Endodermal cell (in vitro differentiated cells): Measurements from ENCODE around the gene MAGIX. TPM values are rescaled to one million over a fixed set of nuclear protein-coding genes. Genes with fewer than 3 reads are reported as not detected.
"Not testable (repeated sequence)": the region's sequence is repeated elsewhere in the genome, so short reads cannot be mapped to it uniquely, and the experiment has no call there.

Experiments used
- DNase-seq: peaks from one replicate; pipeline ENCODE4 v3.0.0-alpha.2; 2017
- H3K27ac ChIP-seq: 2 replicates; pipeline ENCODE4 v1.5.1; 2013; ENCODE audit warnings: mild to moderate bottlenecking, low read depth, low read length, moderate library complexity
- H3K27me3 ChIP-seq: 2 replicates; pipeline ENCODE4 v1.6.1; 2013; ENCODE audit warnings: mild to moderate bottlenecking, low read length, moderate library complexity; ENCODE audit not compliant: insufficient read depth, control insufficient read depth, poor library complexity, severe bottlenecking
- H3K36me3 ChIP-seq: 2 replicates; pipeline ENCODE4 v1.7.0; 2013; ENCODE audit warnings: mild to moderate bottlenecking, low read length, moderate library complexity; ENCODE audit not compliant: control insufficient read depth, insufficient read depth
- H3K4me1 ChIP-seq: one replicate; pipeline ENCODE4 v1.7.0; 2013; ENCODE audit warnings: low read length; ENCODE audit not compliant: control insufficient read depth, insufficient read depth
- H3K4me3 ChIP-seq: 2 replicates; pipeline ENCODE4 v1.5.1; 2013; ENCODE audit warnings: mild to moderate bottlenecking, low read length, moderate library complexity
- H3K9ac ChIP-seq: 2 replicates; pipeline ENCODE4 v1.6.1; 2013; ENCODE audit warnings: mild to moderate bottlenecking, low read length, moderate library complexity; ENCODE audit not compliant: poor library complexity, severe bottlenecking; ENCODE audit errors: extremely low read depth
- H3K9me3 ChIP-seq: 2 replicates; pipeline ENCODE4 v1.6.1; 2013; ENCODE audit warnings: mild to moderate bottlenecking, low read length, moderate library complexity; ENCODE audit not compliant: control insufficient read depth
- H3K27ac Mint-ChIP-seq: 2 replicates; pipeline ENCODE4 v1.8.0; 2020; ENCODE audit warnings: mixed read lengths
- H3K27me3 Mint-ChIP-seq: 2 replicates; pipeline ENCODE4 v1.8.0; 2021; ENCODE audit warnings: mild to moderate bottlenecking, mixed read lengths; ENCODE audit not compliant: insufficient read depth
- H3K36me3 Mint-ChIP-seq: 2 replicates; pipeline ENCODE4 v1.8.0; 2020; ENCODE audit warnings: low read depth, mixed read lengths
- H3K4me1 Mint-ChIP-seq: 2 replicates; pipeline ENCODE4 v1.8.0; 2020; ENCODE audit warnings: mixed read lengths
- H3K4me3 Mint-ChIP-seq: 2 replicates; pipeline ENCODE4 v1.8.0; 2020; ENCODE audit warnings: mild to moderate bottlenecking, moderate library complexity, mixed read lengths
- H3K9me3 Mint-ChIP-seq: 2 replicates; pipeline ENCODE4 v1.8.0; 2020; ENCODE audit warnings: mild to moderate bottlenecking, mixed read lengths
- CTCF ChIP-seq: fragments of 200-600 bp; sonication (generic); conservative IDR thresholded peaks from 2 replicates; pipeline ENCODE4 v1.5.0; 2021; ENCODE audit warnings: antibody characterized with exemption, mild to moderate bottlenecking
- WGBS, 2 experiments: methylation state at CpG; one replicate each; pipeline versions ENCODE4 v1.1.5 to v1.1.7; 2013; ENCODE audit warnings: missing lambda C conversion rate in 2 of 2, mixed read lengths in 1 of 2; ENCODE audit not compliant: insufficient coverage in 1 of 2, insufficient read length in 1 of 2; 5-methylcytosine and 5-hydroxymethylcytosine counted together
- total RNA-seq, 2 donors: library from RNA; stranded (reverse); fragmentation: NEBNext Ultra II Directional in 1 of 2; extraction: Animal tissue kit (Norgen Biotek cat#: 25700) in 1 of 2; gene quantifications; 2 replicates in 1 of 2; 3 replicates in 1 of 2; pipeline ENCODE4 v1.2.1, GENCODE V29; 2021

The MAGIX gene
- total RNA-seq, 2 donors from 2014 or later, result 1.2 to 1.3 TPM

- Histone ChIP-seq H3K4me3 (no peak overlapping the region), H3K27me3 (no peaks in the 10 kb centered on the region), H3K27ac (no peak overlapping the region), H3K9ac (no peak overlapping the region), H3K36me3 (no peaks in the 10 kb centered on the region), H3K9me3 (peaks cover 18% of the 10 kb centered on the region), H3K4me1 (no peaks in the 10 kb centered on the region)
- H3K4me1 Mint-ChIP-seq, result no peaks in the 10 kb centered on the region
- 96% methylated on average over 2 of the region's 4 CpGs; no CpG with 5 or more reads in 1 of the 2 experiments for WGBS, 2 experiments
- no peak for TF ChIP-seq CTCF
- no peak for DNase-seq
- no peaks in the 10 kb centered on the region for H3K27me3 Mint-ChIP-seq
- H3K27ac Mint-ChIP-seq, result no peak overlapping the region
- peaks cover 6% of the 10 kb centered on the region for H3K36me3 Mint-ChIP-seq
- peaks cover 77% of the 10 kb centered on the region for H3K9me3 Mint-ChIP-seq
- no peak overlapping the region for H3K4me3 Mint-ChIP-seq
These were observed 22.8 kb upstream of the MAGIX start for GRCh38 chrX:49139713-49140112.

- H3K27ac Mint-ChIP-seq, H3K4me3 ChIP-seq, H3K9ac ChIP-seq, H3K4me3 Mint-ChIP-seq, DNase-seq, H3K27me3 Mint-ChIP-seq, H3K27me3 ChIP-seq, H3K4me1 ChIP-seq, H3K4me1 Mint-ChIP-seq, H3K27ac ChIP-seq, H3K36me3 Mint-ChIP-seq, H3K36me3 ChIP-seq: not testable (repeated sequence)
- H3K9me3 ChIP-seq, result peaks cover 18% of the 10 kb centered on the region
- WGBS, 2 experiments, result 49% methylated on average over 8 of the region's 9 CpGs; no CpG with 5 or more reads in 1 of the 2 experiments
- TF ChIP-seq CTCF, result peak; percentile 61
- H3K9me3 Mint-ChIP-seq, result peaks cover 69% of the 10 kb centered on the region
These were observed 20.3 kb upstream of the MAGIX start for GRCh38 chrX:49142264-49142663.

- H3K4me1 Mint-ChIP-seq, H3K27me3 ChIP-seq, DNase-seq, H3K36me3 ChIP-seq, H3K36me3 Mint-ChIP-seq, H3K9ac ChIP-seq, H3K27me3 Mint-ChIP-seq, H3K27ac Mint-ChIP-seq, H3K27ac ChIP-seq, H3K4me3 ChIP-seq, H3K4me3 Mint-ChIP-seq, H3K4me1 ChIP-seq: not testable (repeated sequence)
- peaks cover 18% of the 10 kb centered on the region for H3K9me3 ChIP-seq
- H3K9me3 Mint-ChIP-seq, result peaks cover 65% of the 10 kb centered on the region
- WGBS, 2 experiments, result 80 to 87% methylated on average over 2 to 7 of the region's 7 CpGs
These were observed 19.4 kb upstream of the MAGIX start for GRCh38 chrX:49143154-49143553.

GRCh38 chrX:49147282-49147681 lies 15.3 kb upstream of the MAGIX start:
- no peak overlapping the region for H3K27ac ChIP-seq
- no peaks in the 10 kb centered on the region for H3K27me3 ChIP-seq
- H3K27me3 Mint-ChIP-seq, result peaks cover 2% of the 10 kb centered on the region
- no peak for DNase-seq
- TF ChIP-seq CTCF, result no peak
- no peak overlapping the region for H3K4me3 Mint-ChIP-seq
- H3K9me3 Mint-ChIP-seq, result peaks cover 50% of the 10 kb centered on the region
- H3K4me3 ChIP-seq, result no peak overlapping the region
- no peaks in the 10 kb centered on the region for H3K9me3 ChIP-seq
- no peaks in the 10 kb centered on the region for H3K4me1 Mint-ChIP-seq
- H3K4me1 ChIP-seq, result no peaks in the 10 kb centered on the region
- H3K9ac ChIP-seq, result no peak overlapping the region
- H3K36me3 Mint-ChIP-seq, result peaks cover 3% of the 10 kb centered on the region
- no peak overlapping the region for H3K27ac Mint-ChIP-seq
- H3K36me3 ChIP-seq, result no peaks in the 10 kb centered on the region
- WGBS, 2 experiments, result 85 to 94% methylated on average over 4 to 8 of the region's 8 CpGs
